ENCODE data around the gene PKP1.
"Not testable (repeated sequence)": the region's sequence is repeated elsewhere in the genome, so short reads cannot be mapped to it uniquely, and the experiment has no call there.

The PKP1 gene

GRCh38 chr1:201255479-201256362 is 27.6 kb upstream of the PKP1 start:
- TF ChIP-seq ZFP3 (CRISPR knock-in tag; IDR thresholded peaks at IDR 0.05) = no peak
- TF ChIP-seq RARB (CRISPR knock-in tag; IDR thresholded peaks at IDR 0.05) = no peak
- TF ChIP-seq ZC3H10 (CRISPR knock-in tag; IDR thresholded peaks at IDR 0.05) = no peak
- TF ChIP-seq ZNF8 (CRISPR knock-in tag; IDR thresholded peaks at IDR 0.05) = no peak
- no peak for TF ChIP-seq POU6F1 (CRISPR knock-in tag; IDR thresholded peaks at IDR 0.05; ENCODE audit: borderline replicate concordance, low read depth)
- TF ChIP-seq, protein P1, sequence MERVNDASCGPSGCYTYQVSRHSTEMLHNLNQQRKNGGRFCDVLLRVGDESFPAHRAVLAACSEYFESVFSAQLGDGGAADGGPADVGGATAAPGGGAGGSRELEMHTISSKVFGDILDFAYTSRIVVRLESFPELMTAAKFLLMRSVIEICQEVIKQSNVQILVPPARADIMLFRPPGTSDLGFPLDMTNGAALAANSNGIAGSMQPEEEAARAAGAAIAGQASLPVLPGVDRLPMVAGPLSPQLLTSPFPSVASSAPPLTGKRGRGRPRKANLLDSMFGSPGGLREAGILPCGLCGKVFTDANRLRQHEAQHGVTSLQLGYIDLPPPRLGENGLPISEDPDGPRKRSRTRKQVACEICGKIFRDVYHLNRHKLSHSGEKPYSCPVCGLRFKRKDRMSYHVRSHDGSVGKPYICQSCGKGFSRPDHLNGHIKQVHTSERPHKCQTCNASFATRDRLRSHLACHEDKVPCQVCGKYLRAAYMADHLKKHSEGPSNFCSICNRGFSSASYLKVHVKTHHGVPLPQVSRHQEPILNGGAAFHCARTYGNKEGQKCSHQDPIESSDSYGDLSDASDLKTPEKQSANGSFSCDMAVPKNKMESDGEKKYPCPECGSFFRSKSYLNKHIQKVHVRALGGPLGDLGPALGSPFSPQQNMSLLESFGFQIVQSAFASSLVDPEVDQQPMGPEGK (CRISPR knock-in tag; IDR thresholded peaks at IDR 0.05; ENCODE audit: borderline replicate concordance) = no peak
- TF ChIP-seq, protein P2, sequence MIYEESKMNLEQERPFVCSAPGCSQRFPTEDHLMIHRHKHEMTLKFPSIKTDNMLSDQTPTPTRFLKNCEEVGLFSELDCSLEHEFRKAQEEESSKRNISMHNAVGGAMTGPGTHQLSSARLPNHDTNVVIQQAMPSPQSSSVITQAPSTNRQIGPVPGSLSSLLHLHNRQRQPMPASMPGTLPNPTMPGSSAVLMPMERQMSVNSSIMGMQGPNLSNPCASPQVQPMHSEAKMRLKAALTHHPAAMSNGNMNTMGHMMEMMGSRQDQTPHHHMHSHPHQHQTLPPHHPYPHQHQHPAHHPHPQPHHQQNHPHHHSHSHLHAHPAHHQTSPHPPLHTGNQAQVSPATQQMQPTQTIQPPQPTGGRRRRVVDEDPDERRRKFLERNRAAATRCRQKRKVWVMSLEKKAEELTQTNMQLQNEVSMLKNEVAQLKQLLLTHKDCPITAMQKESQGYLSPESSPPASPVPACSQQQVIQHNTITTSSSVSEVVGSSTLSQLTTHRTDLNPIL (CRISPR knock-in tag; IDR thresholded peaks at IDR 0.05; ENCODE audit: low read depth) = no peak
- no peak for TF ChIP-seq ISL1 (CRISPR knock-in tag; IDR thresholded peaks at IDR 0.05)
- TF ChIP-seq ZNF565 (CRISPR knock-in tag; conservative IDR thresholded peaks at IDR 0.05; ENCODE audit: low read depth) = no peak
- no peak for TF ChIP-seq TCF4 (CRISPR knock-in tag; IDR thresholded peaks at IDR 0.05; ENCODE audit: borderline replicate concordance)
- TF ChIP-seq ARNTL (CRISPR knock-in tag; IDR thresholded peaks at IDR 0.05; ENCODE audit: borderline replicate concordance, low read depth) = no peak
- no peak for TF ChIP-seq BACH2 (CRISPR knock-in tag; IDR thresholded peaks at IDR 0.05; ENCODE audit: borderline replicate concordance)
- no peak for TF ChIP-seq OSR1 (CRISPR knock-in tag; IDR thresholded peaks at IDR 0.05)
- TF ChIP-seq ZFP30 (CRISPR knock-in tag; IDR thresholded peaks at IDR 0.05) = no peak
- no peak for ATAC-seq

- ATAC-seq = not testable (repeated sequence)
Observed at GRCh38 chr1:201258132-201258531, 25.2 kb upstream of the PKP1 start.

- ATAC-seq = no peak
- TF ChIP-seq ISL1 (CRISPR knock-in tag; IDR thresholded peaks at IDR 0.05) = no peak
- TF ChIP-seq ZFP3 (CRISPR knock-in tag; IDR thresholded peaks at IDR 0.05) = no peak
- no peak for TF ChIP-seq OSR1 (CRISPR knock-in tag; IDR thresholded peaks at IDR 0.05)
- TF ChIP-seq, protein P2 (CRISPR knock-in tag; IDR thresholded peaks at IDR 0.05; ENCODE audit: low read depth) = no peak
- no peak for TF ChIP-seq TSHZ2 (CRISPR knock-in tag; IDR thresholded peaks at IDR 0.05)
- TF ChIP-seq ZNF565 (CRISPR knock-in tag; conservative IDR thresholded peaks at IDR 0.05; ENCODE audit: low read depth) = no peak
- no peak for TF ChIP-seq ZFP30 (CRISPR knock-in tag; IDR thresholded peaks at IDR 0.05)
- TF ChIP-seq BACH2 (CRISPR knock-in tag; IDR thresholded peaks at IDR 0.05; ENCODE audit: borderline replicate concordance) = no peak
- TF ChIP-seq ZNF70 (CRISPR knock-in tag; IDR thresholded peaks at IDR 0.05) = no peak
- TF ChIP-seq, protein P3, sequence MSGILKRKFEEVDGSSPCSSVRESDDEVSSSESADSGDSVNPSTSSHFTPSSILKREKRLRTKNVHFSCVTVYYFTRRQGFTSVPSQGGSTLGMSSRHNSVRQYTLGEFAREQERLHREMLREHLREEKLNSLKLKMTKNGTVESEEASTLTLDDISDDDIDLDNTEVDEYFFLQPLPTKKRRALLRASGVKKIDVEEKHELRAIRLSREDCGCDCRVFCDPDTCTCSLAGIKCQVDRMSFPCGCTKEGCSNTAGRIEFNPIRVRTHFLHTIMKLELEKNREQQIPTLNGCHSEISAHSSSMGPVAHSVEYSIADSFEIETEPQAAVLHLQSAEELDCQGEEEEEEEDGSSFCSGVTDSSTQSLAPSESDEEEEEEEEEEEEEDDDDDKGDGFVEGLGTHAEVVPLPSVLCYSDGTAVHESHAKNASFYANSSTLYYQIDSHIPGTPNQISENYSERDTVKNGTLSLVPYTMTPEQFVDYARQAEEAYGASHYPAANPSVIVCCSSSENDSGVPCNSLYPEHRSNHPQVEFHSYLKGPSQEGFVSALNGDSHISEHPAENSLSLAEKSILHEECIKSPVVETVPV (CRISPR knock-in tag; IDR thresholded peaks at IDR 0.05) = no peak
- no peak for TF ChIP-seq POU6F1 (CRISPR knock-in tag; IDR thresholded peaks at IDR 0.05; ENCODE audit: borderline replicate concordance, low read depth)
- TF ChIP-seq TOX (CRISPR knock-in tag; IDR thresholded peaks at IDR 0.05; ENCODE audit: borderline replicate concordance) = no peak
- TF ChIP-seq PPARA (CRISPR knock-in tag; IDR thresholded peaks at IDR 0.05; ENCODE audit: borderline replicate concordance) = no peak
- TF ChIP-seq TCF4 (CRISPR knock-in tag; IDR thresholded peaks at IDR 0.05; ENCODE audit: borderline replicate concordance) = no peak
Observed at GRCh38 chr1:201258763-201259230, 24.5 kb upstream of the PKP1 start.

Data from SK-N-SH treated with all-trans-retinoic acid at 6 μM for 48 hours (cell line).